Muscle layer of colon (tissue), 2 donors: ENCODE measurements around the gene KRT25.
"Not testable (repeated sequence)": the region's sequence is repeated elsewhere in the genome, so short reads cannot be mapped to it uniquely, and the experiment has no call there.

Source experiments
- H3K27ac ChIP-seq: one replicate; pipeline ENCODE4 v1.7.0; 2013; ENCODE audit warnings: low read depth, mild to moderate bottlenecking, low read length, moderate library complexity
- H3K27me3 ChIP-seq, 2 donors: one replicate each; pipeline ENCODE4 v1.7.0; 2013; ENCODE audit warnings: low read length in 2 of 2, mild to moderate bottlenecking in 2 of 2; ENCODE audit not compliant: insufficient read depth in 2 of 2, control insufficient read depth in 1 of 2
- H3K36me3 ChIP-seq: one replicate; pipeline ENCODE4 v1.7.0; 2013; ENCODE audit warnings: mild to moderate bottlenecking, low read length; ENCODE audit not compliant: insufficient read depth
- H3K4me1 ChIP-seq: one replicate; pipeline ENCODE4 v1.7.0; 2013; ENCODE audit warnings: mild to moderate bottlenecking, low read length; ENCODE audit not compliant: insufficient read depth
- H3K4me3 ChIP-seq, 2 donors: one replicate each; pipeline ENCODE4 v1.7.0; 2013; ENCODE audit warnings: low read length in 2 of 2, low read depth in 1 of 2, mild to moderate bottlenecking in 1 of 2, moderate library complexity in 1 of 2
- H3K9ac ChIP-seq: one replicate; pipeline ENCODE4 v1.7.0; 2013; ENCODE audit warnings: low read length
- H3K9me3 ChIP-seq: one replicate; pipeline ENCODE4 v1.7.0; 2013; ENCODE audit warnings: mild to moderate bottlenecking, low read length
- donor health status: abdominal sarcoma.
- donor health status: Adenocarcinoma of cecum.

KRT25 gene

GRCh38 chr17:40751065-40751464 lies 4.1 kb downstream of the KRT25 start:
- Histone ChIP-seq H3K4me3 (no peak overlapping the region), H3K27ac (no peak overlapping the region), H3K27me3 (no peaks in the 10 kb centered on the region), H3K36me3 (no peaks in the 10 kb centered on the region), H3K9ac (no peak overlapping the region), H3K9me3 (no peaks in the 10 kb centered on the region), H3K4me1 (no peaks in the 10 kb centered on the region)

DNA sequence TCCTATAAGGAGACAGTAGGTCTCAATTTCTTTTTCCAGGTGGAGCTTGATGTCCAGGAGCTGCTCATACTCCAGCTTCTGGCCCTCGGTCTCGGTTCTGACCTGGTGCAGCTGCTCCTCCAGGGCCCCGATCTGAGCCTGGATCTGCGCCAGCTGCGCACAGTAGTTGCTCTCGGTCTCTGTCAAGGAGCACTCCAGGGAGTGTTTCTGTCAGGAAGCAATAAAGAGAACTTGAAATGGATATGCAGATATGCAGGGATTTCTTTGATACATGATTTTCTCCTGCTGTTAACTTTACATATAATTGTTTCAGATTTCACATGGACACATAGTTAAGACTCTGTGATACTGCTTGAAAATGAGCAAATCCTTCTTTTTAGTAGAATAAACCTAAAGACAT lies 4.7 kb downstream of the KRT25 start:
- Histone ChIP-seq H3K36me3 (no peaks in the 10 kb centered on the region), H3K4me3 (no peak overlapping the region), H3K27me3 (no peaks in the 10 kb centered on the region), H3K9me3 (no peaks in the 10 kb centered on the region), H3K4me1 (no peaks in the 10 kb centered on the region), H3K27ac (no peak overlapping the region), H3K9ac (no peak overlapping the region)

DNA sequence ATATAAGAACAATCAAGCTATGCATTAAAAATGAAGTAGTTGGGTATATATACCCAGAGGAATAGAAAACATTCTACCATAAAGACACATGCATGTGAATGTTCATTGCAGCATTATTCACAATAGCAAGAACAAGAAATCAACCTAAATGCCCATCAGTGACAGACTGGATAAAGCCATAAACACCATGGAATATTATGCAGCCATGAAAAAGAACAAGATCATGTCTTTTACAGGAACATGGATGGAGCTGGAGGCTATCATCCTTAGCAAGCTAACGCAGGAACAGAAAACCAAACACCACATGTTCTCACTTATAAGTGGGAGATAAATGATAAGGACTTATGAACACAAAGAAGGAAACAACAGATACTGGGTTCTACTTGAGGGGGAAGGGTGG lies 6.5 kb downstream of the KRT25 start:
- not testable (repeated sequence) for H3K36me3 ChIP-seq

GRCh38 chr17:40738553-40738952 lies 16.6 kb downstream of the KRT25 start:
- no peak overlapping the region for H3K4me3 ChIP-seq

More for the DNA sequence above, 6.5 kb downstream of the KRT25 start:
- not testable (repeated sequence) for H3K27ac ChIP-seq, H3K9me3 ChIP-seq, H3K4me1 ChIP-seq, H3K9ac ChIP-seq, H3K27me3 ChIP-seq, H3K4me3 ChIP-seq

GRCh38 chr17:40735016-40735415 lies 20.1 kb downstream of the KRT25 start:
- no peaks in the 10 kb centered on the region for H3K9me3 ChIP-seq
- H3K4me1 ChIP-seq: no peaks in the 10 kb centered on the region
- no peak overlapping the region for H3K27ac ChIP-seq
- H3K4me3 ChIP-seq: no peak overlapping the region
- no peaks in the 10 kb centered on the region for H3K36me3 ChIP-seq
- H3K9ac ChIP-seq: no peak overlapping the region
- peaks cover 0 to 3% of the 10 kb centered on the region in 2 donors for H3K27me3 ChIP-seq

More at GRCh38 chr17:40738553-40738952, 16.6 kb downstream of the KRT25 start:
- H3K9me3 ChIP-seq: no peaks in the 10 kb centered on the region
- H3K27ac ChIP-seq: no peak overlapping the region
- no peak overlapping the region for H3K9ac ChIP-seq
- H3K27me3 ChIP-seq: no peaks in the 10 kb centered on the region
- no peaks in the 10 kb centered on the region for H3K4me1 ChIP-seq
- H3K36me3 ChIP-seq: no peaks in the 10 kb centered on the region

- Histone ChIP-seq H3K4me1 (no peaks in the 10 kb centered on the region), H3K4me3 (no peak overlapping the region), H3K9ac (no peak overlapping the region), H3K36me3 (no peaks in the 10 kb centered on the region), H3K27me3 (peaks cover 0 to 3% of the 10 kb centered on the region in 2 donors), H3K9me3 (no peaks in the 10 kb centered on the region), H3K27ac (no peak overlapping the region)
Observed at GRCh38 chr17:40734018-40734417, 21.1 kb downstream of the KRT25 start.

GRCh38 chr17:40730970-40731369 lies 24.2 kb downstream of the KRT25 start:
- Histone ChIP-seq H3K4me1 (no peaks in the 10 kb centered on the region), H3K9ac (no peak overlapping the region), H3K9me3 (no peaks in the 10 kb centered on the region), H3K4me3 (no peak overlapping the region), H3K36me3 (no peaks in the 10 kb centered on the region), H3K27ac (no peak overlapping the region), H3K27me3 (peaks cover 0 to 3% of the 10 kb centered on the region in 2 donors)

DNA sequence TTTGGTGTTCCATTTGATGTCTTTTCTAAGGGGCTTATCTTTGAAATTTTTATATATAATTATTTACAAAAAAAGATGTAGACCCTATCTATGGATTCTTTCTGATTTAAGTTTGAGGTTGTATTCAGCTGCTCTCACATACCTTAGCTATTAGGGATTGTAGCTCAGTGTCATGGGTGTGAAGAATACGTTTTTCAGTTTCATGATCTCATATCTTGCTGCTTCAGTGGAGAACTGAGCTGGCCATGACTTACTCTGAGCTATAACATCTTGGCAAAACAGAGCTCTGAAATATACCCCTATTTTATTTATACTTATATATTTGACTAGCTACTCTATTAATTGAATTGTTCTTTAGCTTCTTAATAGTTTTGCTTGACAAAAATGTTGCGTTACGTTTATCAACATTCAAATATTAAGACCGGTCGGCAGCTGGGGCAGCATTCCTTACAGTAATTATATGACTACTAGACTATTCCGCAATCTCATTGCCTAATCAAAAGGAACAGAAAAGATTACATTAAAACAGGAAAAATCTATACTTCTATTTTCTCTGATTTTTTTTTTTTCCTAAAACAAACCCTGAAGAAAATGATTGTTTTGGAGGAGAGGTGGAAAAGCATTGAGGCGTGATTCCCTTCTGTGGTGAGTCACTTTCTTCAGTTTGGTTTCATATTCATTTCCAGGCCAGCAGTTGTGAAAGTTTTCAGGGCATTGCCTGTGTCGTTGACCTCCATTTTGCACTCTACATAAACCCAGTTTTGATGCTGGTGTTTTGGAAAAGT lies 27.5 kb downstream of the KRT25 start:
- Histone ChIP-seq H3K9me3 (no peaks in the 10 kb centered on the region), H3K9ac (no peak overlapping the region), H3K4me1 (no peaks in the 10 kb centered on the region), H3K27ac (no peak overlapping the region), H3K27me3 (peaks cover 0 to 3% of the 10 kb centered on the region in 2 donors), H3K36me3 (no peaks in the 10 kb centered on the region), H3K4me3 (no peak overlapping the region)

- no peaks in the 10 kb centered on the region for H3K36me3 ChIP-seq
- no peaks in the 10 kb centered on the region for H3K9me3 ChIP-seq
- H3K27me3 ChIP-seq: no peaks in the 10 kb centered on the region
- H3K4me3 ChIP-seq: no peak overlapping the region
- H3K27ac ChIP-seq: no peak overlapping the region
- no peaks in the 10 kb centered on the region for H3K4me1 ChIP-seq
- H3K9ac ChIP-seq: no peak overlapping the region
Observed at GRCh38 chr17:40726919-40727318, 28.2 kb downstream of the KRT25 start.

GRCh38 chr17:40724656-40725055 lies 30.5 kb downstream of the KRT25 start:
- no peak overlapping the region for H3K4me3 ChIP-seq

GRCh38 chr17:40722241-40722640 lies 32.9 kb downstream of the KRT25 start:
- Histone ChIP-seq H3K36me3 (no peaks in the 10 kb centered on the region), H3K4me3 (no peak overlapping the region)

More at GRCh38 chr17:40724656-40725055, 30.5 kb downstream of the KRT25 start:
- no peaks in the 10 kb centered on the region for H3K27me3 ChIP-seq
- no peak overlapping the region for H3K27ac ChIP-seq
- H3K4me1 ChIP-seq: no peaks in the 10 kb centered on the region
- no peaks in the 10 kb centered on the region for H3K36me3 ChIP-seq
- H3K9ac ChIP-seq: no peak overlapping the region
- no peaks in the 10 kb centered on the region for H3K9me3 ChIP-seq

GRCh38 chr17:40720899-40721298 lies 34.2 kb downstream of the KRT25 start:
- Histone ChIP-seq H3K27me3 (no peaks in the 10 kb centered on the region), H3K9me3 (no peaks in the 10 kb centered on the region), H3K27ac (no peak overlapping the region), H3K9ac (no peak overlapping the region), H3K4me3 (no peak overlapping the region), H3K4me1 (no peaks in the 10 kb centered on the region), H3K36me3 (no peaks in the 10 kb centered on the region)

More at GRCh38 chr17:40722241-40722640, 32.9 kb downstream of the KRT25 start:
- no peaks in the 10 kb centered on the region for H3K9me3 ChIP-seq
- no peaks in the 10 kb centered on the region for H3K4me1 ChIP-seq
- H3K27me3 ChIP-seq: no peaks in the 10 kb centered on the region
- no peak overlapping the region for H3K27ac ChIP-seq
- H3K9ac ChIP-seq: no peak overlapping the region
